HG03342 (cell line): ENCODE measurements around the gene PARD3.
A peak's percentile ranks its signal among the peaks of the same experiment; 100 is the strongest.
"Not testable (repeated sequence)": the region's sequence is repeated elsewhere in the genome, so short reads cannot be mapped to it uniquely, and the experiment has no call there.

Experiments
- ATAC-seq: cut with Tn5 transposase; IDR thresholded peaks from one replicate; pipeline ENCODE4 v1.9.1; 2021; ENCODE audit warnings: mild to moderate bottlenecking, moderate library complexity; ENCODE audit not compliant: unreplicated experiment

PARD3 gene

GRCh38 chr10:34800624-34801023 is 14.5 kb downstream of the PARD3 start:
- no peak for ATAC-seq

GRCh38 chr10:34798654-34799053 is 16.4 kb downstream of the PARD3 start:
- ATAC-seq = no peak

GRCh38 chr10:34797155-34797554 is 17.9 kb downstream of the PARD3 start:
- no peak for ATAC-seq

- ATAC-seq = no peak
These were observed 19.0 kb downstream of the PARD3 start for GRCh38 chr10:34796133-34796532.

GRCh38 chr10:34795334-34795733 is 19.8 kb downstream of the PARD3 start:
- no peak for ATAC-seq

GRCh38 chr10:34794835-34795234 is 20.3 kb downstream of the PARD3 start:
- no peak for ATAC-seq

- not testable (repeated sequence) for ATAC-seq
These were observed 21.5 kb downstream of the PARD3 start for GRCh38 chr10:34793581-34793980.

GRCh38 chr10:34792881-34793280 is 22.2 kb downstream of the PARD3 start:
- no peak for ATAC-seq

GRCh38 chr10:34791947-34792346 is 23.1 kb downstream of the PARD3 start:
- ATAC-seq = no peak

GRCh38 chr10:34791228-34791627 is 23.9 kb downstream of the PARD3 start:
- no peak for ATAC-seq

GRCh38 chr10:34789966-34790506 is 25.1 kb downstream of the PARD3 start:
- no peak for ATAC-seq

GRCh38 chr10:34786464-34786863 is 28.6 kb downstream of the PARD3 start:
- ATAC-seq = no peak

- ATAC-seq = no peak
These were observed 33.4 kb downstream of the PARD3 start for GRCh38 chr10:34781711-34782110.

GRCh38 chr10:34780818-34781380 is 34.2 kb downstream of the PARD3 start:
- ATAC-seq = peak; percentile 82

GRCh38 chr10:34778237-34778636 is 36.9 kb downstream of the PARD3 start:
- no peak for ATAC-seq

GRCh38 chr10:34776090-34776690 is 38.9 kb downstream of the PARD3 start:
- ATAC-seq = no peak

GRCh38 chr10:34775044-34775637 is 40.0 kb downstream of the PARD3 start:
- no peak for ATAC-seq

- no peak for ATAC-seq
These were observed 41.2 kb downstream of the PARD3 start for GRCh38 chr10:34773636-34774630.

GRCh38 chr10:34771525-34771924 is 43.6 kb downstream of the PARD3 start:
- ATAC-seq = no peak

GRCh38 chr10:34771106-34771505 is 44.0 kb downstream of the PARD3 start:
- no peak for ATAC-seq

- no peak for ATAC-seq
These were observed 45.2 kb downstream of the PARD3 start for GRCh38 chr10:34769899-34770298.
